HEK293T (cell line): ENCODE results near the gene TTC28.

Experiments
- CTBP1 ChIP-seq: fragments of 450-650 bp; IDR thresholded peaks from 2 replicates; pipeline ENCODE4 v1.6.1; 2016; ENCODE audit warnings: borderline replicate concordance
- ELF4 ChIP-seq: fragments of 450-650 bp; IDR thresholded peaks from 2 replicates; pipeline ENCODE4 v1.6.1; 2017; ENCODE audit warnings: antibody characterized with exemption
- FOXA1 ChIP-seq: fragments of 450-650 bp; IDR thresholded peaks from 2 replicates; pipeline ENCODE4 v1.6.1; 2016; ENCODE audit warnings: mild to moderate bottlenecking
- FOXK2 ChIP-seq: fragments of 450-650 bp; IDR thresholded peaks from 2 replicates; pipeline ENCODE4 v1.6.1; 2016; ENCODE audit warnings: mild to moderate bottlenecking
- FOXM1 ChIP-seq: fragments of 450-650 bp; IDR thresholded peaks from 2 replicates; pipeline ENCODE4 v1.6.1; 2017; ENCODE audit warnings: mild to moderate bottlenecking, borderline replicate concordance
- HDGF ChIP-seq: fragments of 450-650 bp; IDR thresholded peaks from 2 replicates; pipeline ENCODE4 v1.6.1; 2017; ENCODE audit warnings: antibody characterized with exemption, borderline replicate concordance
- L3MBTL2 ChIP-seq: fragments of 450-650 bp; conservative IDR thresholded peaks from 2 replicates; pipeline ENCODE4 v1.6.1; 2016; ENCODE audit warnings: mild to moderate bottlenecking
- TF ChIP-seq, protein P1 (sequence below): fragments of 450-650 bp; IDR thresholded peaks from 2 replicates; pipeline ENCODE4 v1.6.1; 2016

DNA sequence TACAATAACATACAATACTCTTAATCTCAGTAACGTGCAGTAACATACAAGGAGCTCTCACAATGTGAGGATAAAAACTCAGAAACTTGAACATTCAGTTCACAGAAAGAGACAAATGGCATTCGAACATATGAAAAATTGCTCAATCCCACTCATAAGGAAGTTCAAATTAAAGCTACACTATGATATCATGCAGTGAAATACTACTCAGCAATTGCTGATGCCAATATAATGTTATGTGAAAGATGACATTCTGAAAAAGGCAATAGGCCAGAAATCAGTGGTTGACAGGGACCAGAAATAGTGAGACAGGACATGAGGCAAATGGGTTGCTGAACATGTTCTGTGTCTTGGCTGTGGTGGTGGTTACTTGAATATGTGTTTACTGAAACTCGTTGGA lies 726.9 kb downstream of the TTC28 start:
- no peak for TF ChIP-seq CTBP1
- TF ChIP-seq FOXK2, result no peak
- no peak for TF ChIP-seq L3MBTL2
- no peak for TF ChIP-seq ELF4
- TF ChIP-seq HDGF, result no peak
- TF ChIP-seq FOXA1, result no peak
- TF ChIP-seq, protein P1, sequence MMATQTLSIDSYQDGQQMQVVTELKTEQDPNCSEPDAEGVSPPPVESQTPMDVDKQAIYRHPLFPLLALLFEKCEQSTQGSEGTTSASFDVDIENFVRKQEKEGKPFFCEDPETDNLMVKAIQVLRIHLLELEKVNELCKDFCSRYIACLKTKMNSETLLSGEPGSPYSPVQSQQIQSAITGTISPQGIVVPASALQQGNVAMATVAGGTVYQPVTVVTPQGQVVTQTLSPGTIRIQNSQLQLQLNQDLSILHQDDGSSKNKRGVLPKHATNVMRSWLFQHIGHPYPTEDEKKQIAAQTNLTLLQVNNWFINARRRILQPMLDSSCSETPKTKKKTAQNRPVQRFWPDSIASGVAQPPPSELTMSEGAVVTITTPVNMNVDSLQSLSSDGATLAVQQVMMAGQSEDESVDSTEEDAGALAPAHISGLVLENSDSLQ, result no peak
- no peak for TF ChIP-seq FOXM1
